Prostate gland (tissue), 2 donors: ENCODE results near the gene TRAFD1.

ENCODE experiments used
- POLR2AphosphoS5 ChIP-seq: sonication (generic); formaldehyde crosslinking; IDR thresholded peaks from one replicate; pipeline ENCODE4 v1.6.1; 2017; ENCODE audit warnings: antibody characterized with exemption
- TF ChIP-seq, protein P1 (sequence below), 4 experiments: fragments of 200-600 bp in 2 of 4; fragments of 450-650 bp in 2 of 4; sonication (generic) in 2 of 4; IDR thresholded peaks; 1 replicate in 3 of 4; 2 replicates in 1 of 4; pipeline ENCODE4 v1.5.1; 2016 to 2019; ENCODE audit warnings: antibody characterized with exemption in 4 of 4, mild to moderate bottlenecking in 2 of 4, moderate library complexity in 2 of 4

DNA sequence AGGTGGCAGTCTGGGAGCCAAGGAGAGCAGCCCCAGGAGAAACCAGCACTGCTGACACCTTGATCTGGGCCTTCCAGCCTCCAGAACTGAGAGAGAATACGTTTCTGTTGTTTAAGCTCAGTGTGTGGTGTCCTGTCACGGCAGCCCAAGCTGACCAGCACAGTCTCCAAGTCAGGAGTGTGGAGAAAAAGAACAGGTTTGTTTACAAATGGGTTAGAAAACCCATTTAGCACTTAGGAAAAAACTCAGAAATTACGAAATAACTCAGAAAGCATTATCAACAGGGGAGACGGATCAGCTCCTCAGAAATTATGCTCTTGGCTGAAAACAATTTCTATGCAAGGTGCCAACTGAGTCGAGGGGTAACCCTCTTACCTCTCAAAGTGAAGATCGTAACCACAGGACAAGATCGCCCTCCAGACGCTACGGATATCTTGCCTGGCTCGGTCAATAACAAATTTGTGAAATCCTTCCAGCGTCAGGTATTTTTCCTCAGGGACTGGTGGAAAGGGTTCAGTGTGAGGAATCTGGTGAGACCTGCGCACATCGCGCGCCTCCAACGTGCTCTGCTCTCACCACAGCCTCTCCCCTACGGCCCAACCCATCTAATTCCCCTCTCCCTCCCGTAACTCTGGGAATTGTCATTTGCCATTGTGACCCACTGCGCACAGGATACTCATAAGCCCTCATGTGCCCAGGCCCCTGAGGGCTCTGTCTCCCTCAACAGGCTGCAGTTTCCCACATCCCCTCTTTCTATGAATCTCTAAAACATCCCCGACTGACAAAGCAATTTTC, 50.2 kb downstream of the TRAFD1 start:
- TF ChIP-seq, protein P1, sequence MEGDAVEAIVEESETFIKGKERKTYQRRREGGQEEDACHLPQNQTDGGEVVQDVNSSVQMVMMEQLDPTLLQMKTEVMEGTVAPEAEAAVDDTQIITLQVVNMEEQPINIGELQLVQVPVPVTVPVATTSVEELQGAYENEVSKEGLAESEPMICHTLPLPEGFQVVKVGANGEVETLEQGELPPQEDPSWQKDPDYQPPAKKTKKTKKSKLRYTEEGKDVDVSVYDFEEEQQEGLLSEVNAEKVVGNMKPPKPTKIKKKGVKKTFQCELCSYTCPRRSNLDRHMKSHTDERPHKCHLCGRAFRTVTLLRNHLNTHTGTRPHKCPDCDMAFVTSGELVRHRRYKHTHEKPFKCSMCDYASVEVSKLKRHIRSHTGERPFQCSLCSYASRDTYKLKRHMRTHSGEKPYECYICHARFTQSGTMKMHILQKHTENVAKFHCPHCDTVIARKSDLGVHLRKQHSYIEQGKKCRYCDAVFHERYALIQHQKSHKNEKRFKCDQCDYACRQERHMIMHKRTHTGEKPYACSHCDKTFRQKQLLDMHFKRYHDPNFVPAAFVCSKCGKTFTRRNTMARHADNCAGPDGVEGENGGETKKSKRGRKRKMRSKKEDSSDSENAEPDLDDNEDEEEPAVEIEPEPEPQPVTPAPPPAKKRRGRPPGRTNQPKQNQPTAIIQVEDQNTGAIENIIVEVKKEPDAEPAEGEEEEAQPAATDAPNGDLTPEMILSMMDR (IDR thresholded peaks at IDR 0.05): no peak
- TF ChIP-seq POLR2AphosphoS5: no peak
